ENCODE measurements around the gene CDKN2AIP. TPM values are rescaled to one million over a fixed set of nuclear protein-coding genes. Genes with fewer than 3 reads are reported as not detected.
"Not testable (repeated sequence)": the region's sequence is repeated elsewhere in the genome, so short reads cannot be mapped to it uniquely, and the experiment has no call there.

Gene CDKN2AIP
- polyA plus RNA-seq, 3 donors: 38.7 to 42.9 (median 39.4) TPM

DNA sequence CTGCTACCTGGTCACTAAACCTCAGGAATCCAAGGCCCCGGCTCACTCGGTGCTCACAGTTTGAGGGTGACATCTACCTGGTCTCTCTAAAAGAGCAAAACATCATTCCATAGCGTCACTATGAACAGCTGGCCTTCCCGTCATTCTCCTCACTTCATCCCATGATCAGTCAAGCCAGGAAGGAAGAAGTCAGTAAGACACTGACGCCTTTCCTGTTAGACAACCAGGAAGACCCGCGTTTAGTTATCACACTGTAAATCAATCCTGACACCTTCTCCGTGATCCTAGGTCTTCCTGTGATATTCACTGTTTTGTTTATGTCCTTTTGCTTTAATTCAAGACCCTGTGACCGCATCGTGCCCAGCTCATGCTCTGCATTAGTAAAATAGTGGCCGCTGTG lies 31.6 kb upstream of the CDKN2AIP start:
- no peak for DNase-seq (ENCODE audit: low read depth in 3 of 3, low spot score in 2 of 3)

GRCh38 chr4:183413234-183414200 lies 30.9 kb upstream of the CDKN2AIP start:
- DNase-seq (ENCODE audit: low read depth in 3 of 3, low spot score in 2 of 3): no peak

- DNase-seq (ENCODE audit: low read depth in 3 of 3, low spot score in 2 of 3): no peak
These were observed 27.3 kb upstream of the CDKN2AIP start for GRCh38 chr4:183416879-183417755.

- DNase-seq (ENCODE audit: low read depth in 3 of 3, low spot score in 2 of 3): no peak
These were observed 21.3 kb upstream of the CDKN2AIP start for GRCh38 chr4:183422962-183423631.

GRCh38 chr4:183424109-183424744 lies 20.2 kb upstream of the CDKN2AIP start:
- no peak for DNase-seq (ENCODE audit: low read depth in 3 of 3, low spot score in 2 of 3)

- no peak for DNase-seq (ENCODE audit: low read depth in 3 of 3, low spot score in 2 of 3)
These were observed 17.9 kb upstream of the CDKN2AIP start for GRCh38 chr4:183426507-183426906.

- DNase-seq (ENCODE audit: low read depth in 3 of 3, low spot score in 2 of 3): no peak
These were observed 14.9 kb upstream of the CDKN2AIP start for GRCh38 chr4:183429489-183429888.

- no peak for DNase-seq (ENCODE audit: low read depth in 3 of 3, low spot score in 2 of 3)
These were observed 14.0 kb upstream of the CDKN2AIP start for GRCh38 chr4:183430317-183430993.

- no peak for DNase-seq (ENCODE audit: low read depth in 3 of 3, low spot score in 2 of 3)
These were observed 13.5 kb upstream of the CDKN2AIP start for GRCh38 chr4:183430994-183431347.

- DNase-seq (ENCODE audit: low read depth in 3 of 3, low spot score in 2 of 3): no peak
These were observed 12.8 kb upstream of the CDKN2AIP start for GRCh38 chr4:183431614-183432013.

- not testable (repeated sequence) for DNase-seq (ENCODE audit: low read depth in 3 of 3, low spot score in 2 of 3)
These were observed 11.3 kb upstream of the CDKN2AIP start for GRCh38 chr4:183433183-183433582.

- no peak for DNase-seq (ENCODE audit: low read depth in 3 of 3, low spot score in 2 of 3)
These were observed 10.2 kb upstream of the CDKN2AIP start for GRCh38 chr4:183434264-183434663.

DNA sequence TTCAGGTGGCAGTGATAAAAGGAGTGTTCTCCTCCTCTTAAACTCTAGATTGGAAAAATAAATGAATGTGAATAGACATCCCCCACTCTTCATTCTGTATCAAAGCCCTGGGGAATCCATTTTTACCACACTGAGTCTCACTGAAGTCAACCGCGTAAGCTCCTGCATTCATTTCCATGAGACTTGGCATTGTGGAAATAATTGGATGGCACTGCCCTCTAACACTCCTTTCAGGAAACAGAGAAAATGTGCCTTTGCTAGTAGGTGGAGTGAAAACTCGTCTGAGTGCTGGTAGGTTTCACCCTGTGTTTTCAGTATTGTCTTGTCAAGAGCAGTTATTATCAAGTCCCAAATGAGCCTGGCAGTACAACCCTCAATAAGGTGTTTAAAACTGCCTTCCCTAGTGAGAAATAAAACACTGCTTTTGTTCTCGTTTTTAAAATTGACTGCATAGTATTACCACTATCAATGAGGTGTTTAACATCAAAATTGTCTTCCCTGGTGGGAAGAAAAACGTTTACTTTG lies 9.7 kb upstream of the CDKN2AIP start:
- DNase-seq (ENCODE audit: low read depth in 3 of 3, low spot score in 2 of 3): no peak

- DNase-seq (ENCODE audit: low read depth in 3 of 3, low spot score in 2 of 3): no peak
These were observed 8.6 kb upstream of the CDKN2AIP start for GRCh38 chr4:183435803-183436202.

GRCh38 chr4:183436417-183436816 lies 8.0 kb upstream of the CDKN2AIP start:
- DNase-seq (ENCODE audit: low read depth in 3 of 3, low spot score in 2 of 3): no peak

DNA sequence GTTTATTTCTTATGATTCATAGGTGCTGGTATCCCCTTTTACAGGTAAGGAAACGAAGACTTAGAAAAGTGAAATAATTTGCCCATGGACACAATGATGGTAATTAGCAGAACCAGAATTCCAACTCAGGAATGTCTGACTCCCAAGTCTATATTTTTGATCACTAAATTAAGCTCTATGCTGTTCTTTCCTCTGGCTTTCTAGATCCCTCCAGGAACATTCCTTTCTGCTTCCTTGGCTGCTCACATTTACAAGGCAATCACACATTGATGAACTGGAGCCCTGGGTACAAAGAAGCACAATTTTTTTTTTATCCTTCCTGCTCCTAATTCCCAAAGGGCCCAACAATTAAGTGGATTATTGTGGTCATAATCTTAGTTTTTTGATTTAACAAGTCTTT lies 7.0 kb upstream of the CDKN2AIP start:
- no peak for DNase-seq (ENCODE audit: low read depth in 3 of 3, low spot score in 2 of 3)

GRCh38 chr4:183438458-183439113 lies 5.8 kb upstream of the CDKN2AIP start:
- no peak for DNase-seq (ENCODE audit: low read depth in 3 of 3, low spot score in 2 of 3)

DNA sequence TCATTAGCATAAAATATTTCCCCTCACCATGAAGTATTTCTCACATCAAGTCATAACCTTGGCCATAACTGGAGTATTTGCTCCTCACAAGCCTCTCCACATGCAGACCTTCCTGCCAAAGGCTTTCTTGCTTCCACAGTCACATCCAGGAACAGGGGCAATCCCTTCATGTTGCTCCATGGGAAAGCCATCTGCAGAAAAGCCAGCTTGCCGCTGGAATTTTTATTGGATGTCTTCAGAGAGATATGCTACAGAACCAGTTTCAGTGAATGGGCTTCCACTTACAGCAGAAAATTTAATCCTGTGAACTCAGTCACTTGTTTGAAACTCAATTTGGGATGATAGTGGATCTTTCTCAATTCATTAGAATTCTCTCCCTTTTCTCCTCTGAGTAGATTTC lies 3.2 kb upstream of the CDKN2AIP start:
- DNase-seq (ENCODE audit: low read depth in 3 of 3, low spot score in 2 of 3): no peak

- peak; percentile 58 to 65 (median 62) for DNase-seq (ENCODE audit: low read depth in 3 of 3, low spot score in 2 of 3)
These were observed 702 bp upstream of the CDKN2AIP start for GRCh38 chr4:183443655-183444213.

Measured in right renal cortex interstitium (tissue), 3 donors.